GM21390 (cell line): ENCODE measurements around the gene UBE2J2.

Experiments
- ATAC-seq: cut with Tn5 transposase; IDR thresholded peaks from one replicate; pipeline ENCODE4 v1.9.1; 2021; ENCODE audit not compliant: unreplicated experiment

UBE2J2 gene

GRCh38 chr1:1229770-1230169, 43.9 kb downstream of the UBE2J2 start:
- no peak for ATAC-seq

DNA sequence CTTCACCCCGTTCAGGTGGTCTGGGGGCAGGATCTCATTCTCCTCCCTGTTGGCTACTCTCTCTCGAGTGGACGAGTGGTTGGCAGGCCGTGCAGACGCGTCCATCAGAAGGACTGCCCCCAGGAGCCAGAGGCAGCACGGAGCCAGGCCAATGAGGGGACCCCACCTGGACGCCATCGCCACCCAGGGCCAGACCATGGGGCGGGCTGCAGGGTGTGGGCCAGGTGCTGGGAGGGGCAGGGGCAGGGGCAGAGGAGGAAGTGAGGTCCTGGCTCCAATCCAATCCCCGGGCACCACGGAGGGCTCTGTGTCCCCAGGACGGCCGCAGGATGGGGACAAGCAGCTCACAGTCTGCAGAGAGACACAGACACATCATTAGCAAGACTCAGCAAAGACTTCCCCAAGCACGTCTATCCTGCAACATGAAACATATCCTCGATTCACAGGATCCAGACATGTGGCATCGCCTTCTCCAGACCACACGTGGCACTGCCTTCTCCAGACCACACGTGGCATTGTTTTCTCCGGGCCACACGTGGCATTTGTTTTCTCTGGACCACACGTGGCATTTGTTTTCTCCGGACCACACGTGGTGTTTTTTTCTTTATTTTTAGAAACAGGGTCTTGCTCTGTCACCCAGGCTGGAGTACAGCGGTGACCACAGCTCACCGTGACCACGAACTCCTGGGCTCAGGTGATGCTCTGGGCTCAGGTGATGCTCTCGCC, 44.9 kb downstream of the UBE2J2 start:
- ATAC-seq = no peak

- ATAC-seq = no peak
Measured at GRCh38 chr1:1228187-1228586, 45.5 kb downstream of the UBE2J2 start.

DNA sequence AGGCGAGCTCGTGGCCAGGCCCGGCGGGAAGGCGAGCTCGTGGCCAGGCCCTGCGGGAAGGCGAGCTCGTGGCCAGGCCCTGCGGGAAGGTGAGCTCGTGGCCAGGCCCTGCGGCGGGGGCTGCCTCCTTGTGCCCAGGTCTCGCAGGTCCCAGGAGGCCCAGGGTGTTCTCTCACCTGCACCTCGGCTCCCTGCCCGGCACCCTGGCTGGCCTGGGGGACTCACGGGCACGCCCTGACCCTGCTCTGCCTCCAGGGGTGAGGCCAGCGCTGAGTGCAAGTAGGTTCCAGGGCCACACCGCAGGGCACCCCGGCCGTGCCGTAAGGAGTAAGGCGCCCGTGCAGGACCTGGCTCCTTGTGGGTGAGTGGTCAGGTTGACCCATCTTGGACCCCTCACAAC, 46.3 kb downstream of the UBE2J2 start:
- no peak for ATAC-seq

- ATAC-seq = no peak
Measured at GRCh38 chr1:1226566-1227362, 46.9 kb downstream of the UBE2J2 start.

DNA sequence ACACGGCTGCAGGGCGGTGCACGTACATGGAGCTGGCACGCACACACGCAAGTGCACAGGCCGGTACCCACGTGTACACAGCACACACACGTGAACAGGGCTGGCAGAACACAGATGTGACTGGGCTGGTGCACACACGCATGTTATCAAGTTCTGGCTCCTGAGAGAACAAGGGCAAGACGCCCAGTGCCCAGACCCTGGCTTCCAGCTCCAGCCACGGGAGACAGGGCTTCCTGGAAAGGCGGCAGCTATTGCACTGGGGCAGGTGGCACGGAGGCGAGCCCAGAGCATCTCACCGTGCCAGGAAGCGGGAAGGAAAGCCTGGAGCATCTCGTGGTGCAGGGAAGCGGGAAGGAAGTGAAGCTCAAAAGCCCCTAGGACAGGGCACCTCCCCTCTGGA, 47.7 kb downstream of the UBE2J2 start:
- no peak for ATAC-seq

DNA sequence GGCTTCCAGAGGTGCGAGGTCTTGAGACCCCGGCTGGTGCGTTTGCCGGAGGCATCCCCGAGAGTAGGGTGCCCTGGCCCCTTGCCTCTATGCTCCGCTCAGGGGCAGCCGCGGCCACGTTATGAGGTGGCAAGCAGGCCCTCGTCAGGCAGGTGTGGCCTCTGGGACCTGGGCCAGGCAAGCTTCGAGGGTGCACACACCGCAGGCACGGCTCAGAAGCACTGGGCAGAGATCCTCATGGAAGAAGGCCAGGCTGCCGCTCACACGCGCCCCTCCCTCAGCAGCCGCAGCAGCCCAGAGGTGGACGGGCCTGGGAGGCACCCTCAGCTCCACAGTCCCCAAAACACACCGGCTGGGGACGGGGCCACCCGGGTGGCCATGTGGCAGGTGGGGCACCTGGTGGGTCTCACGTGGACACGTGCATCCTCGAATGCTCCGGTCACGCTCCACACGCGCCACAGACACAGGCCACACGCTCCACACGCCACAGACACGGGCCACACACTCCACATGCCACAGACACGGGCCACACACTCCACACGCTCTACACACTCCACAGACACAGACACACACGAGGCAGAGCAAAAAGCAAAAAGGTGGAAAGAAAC, 48.3 kb downstream of the UBE2J2 start:
- ATAC-seq = no peak

DNA sequence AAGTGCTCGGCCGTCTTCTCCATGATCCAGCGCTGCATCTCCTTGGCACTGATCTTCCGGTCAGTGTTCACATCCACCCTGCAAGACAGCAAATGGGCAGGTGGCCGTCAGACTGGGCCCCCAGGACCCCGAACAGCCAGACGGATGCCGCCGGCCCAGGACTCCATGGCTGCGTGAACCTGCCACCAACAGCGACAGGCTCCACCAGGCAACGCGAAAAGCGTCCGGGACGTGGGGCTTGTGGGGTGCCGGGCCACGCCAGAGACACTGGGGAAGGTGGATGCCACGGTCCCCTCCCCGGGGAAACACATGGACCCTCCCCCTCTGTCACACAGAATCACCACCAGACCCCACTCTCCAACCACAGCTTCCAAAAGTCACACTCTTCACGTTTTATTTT, 49.8 kb downstream of the UBE2J2 start:
- ATAC-seq = no peak

GRCh38 chr1:1223321-1223720, 50.3 kb downstream of the UBE2J2 start:
- no peak for ATAC-seq

- no peak for ATAC-seq
Measured at GRCh38 chr1:1222575-1223225, 51.0 kb downstream of the UBE2J2 start.

DNA sequence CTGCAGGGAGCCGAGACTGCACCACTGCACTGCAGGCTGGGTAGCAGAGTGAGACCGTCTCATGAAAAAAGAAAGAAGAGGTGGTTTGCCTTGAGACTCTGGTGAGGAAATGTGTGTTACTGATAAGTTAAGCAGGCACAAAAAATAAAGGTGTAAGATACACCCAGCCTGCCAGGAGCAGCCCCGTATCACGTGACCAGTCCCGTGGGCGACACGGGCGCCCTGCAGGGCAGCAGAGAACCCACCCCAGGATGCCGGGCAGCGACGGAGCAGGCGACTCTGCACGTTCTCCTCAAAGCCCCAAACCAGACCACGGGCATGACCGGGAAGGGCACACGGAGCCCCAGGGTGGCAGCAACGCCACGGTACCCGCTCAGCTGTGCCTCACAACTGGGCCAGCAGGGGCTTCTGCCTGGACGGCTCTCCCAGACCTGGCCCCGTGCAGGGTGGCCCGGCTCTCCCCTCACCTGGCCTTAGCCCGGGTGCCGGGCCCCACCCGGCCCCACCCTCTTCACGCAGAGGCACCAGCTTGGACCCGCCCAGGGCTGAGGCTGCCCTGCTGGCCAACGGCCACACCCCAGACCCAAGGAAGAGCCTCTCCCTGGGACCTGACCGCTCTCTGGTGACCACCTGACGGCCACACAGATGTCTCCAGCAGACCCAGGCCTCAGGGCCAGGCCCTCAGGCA, 51.6 kb downstream of the UBE2J2 start:
- ATAC-seq = no peak

DNA sequence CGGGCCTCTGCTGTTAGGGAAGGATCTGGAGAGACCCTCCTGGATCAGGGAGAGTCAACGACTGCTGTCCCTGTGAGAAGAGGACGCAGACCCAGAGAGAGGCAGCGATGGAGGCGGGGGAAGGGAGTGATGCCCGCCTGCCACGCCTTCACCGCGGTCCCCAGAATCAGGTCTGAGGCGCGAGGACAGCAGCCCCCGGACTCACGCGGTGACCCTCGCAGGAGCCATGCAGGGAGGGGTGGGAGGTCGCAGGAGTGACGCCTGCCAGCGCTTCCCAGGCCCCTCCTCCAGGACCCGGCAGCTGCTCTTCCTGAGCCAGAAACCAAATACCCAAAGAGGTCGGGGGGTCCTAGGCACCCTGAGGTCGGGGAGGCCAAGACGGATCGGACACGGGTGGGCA, 53.5 kb downstream of the UBE2J2 start:
- ATAC-seq = no peak

GRCh38 chr1:1219341-1219740, 54.3 kb downstream of the UBE2J2 start:
- ATAC-seq = no peak

GRCh38 chr1:1218524-1219200, 55.0 kb downstream of the UBE2J2 start:
- no peak for ATAC-seq

DNA sequence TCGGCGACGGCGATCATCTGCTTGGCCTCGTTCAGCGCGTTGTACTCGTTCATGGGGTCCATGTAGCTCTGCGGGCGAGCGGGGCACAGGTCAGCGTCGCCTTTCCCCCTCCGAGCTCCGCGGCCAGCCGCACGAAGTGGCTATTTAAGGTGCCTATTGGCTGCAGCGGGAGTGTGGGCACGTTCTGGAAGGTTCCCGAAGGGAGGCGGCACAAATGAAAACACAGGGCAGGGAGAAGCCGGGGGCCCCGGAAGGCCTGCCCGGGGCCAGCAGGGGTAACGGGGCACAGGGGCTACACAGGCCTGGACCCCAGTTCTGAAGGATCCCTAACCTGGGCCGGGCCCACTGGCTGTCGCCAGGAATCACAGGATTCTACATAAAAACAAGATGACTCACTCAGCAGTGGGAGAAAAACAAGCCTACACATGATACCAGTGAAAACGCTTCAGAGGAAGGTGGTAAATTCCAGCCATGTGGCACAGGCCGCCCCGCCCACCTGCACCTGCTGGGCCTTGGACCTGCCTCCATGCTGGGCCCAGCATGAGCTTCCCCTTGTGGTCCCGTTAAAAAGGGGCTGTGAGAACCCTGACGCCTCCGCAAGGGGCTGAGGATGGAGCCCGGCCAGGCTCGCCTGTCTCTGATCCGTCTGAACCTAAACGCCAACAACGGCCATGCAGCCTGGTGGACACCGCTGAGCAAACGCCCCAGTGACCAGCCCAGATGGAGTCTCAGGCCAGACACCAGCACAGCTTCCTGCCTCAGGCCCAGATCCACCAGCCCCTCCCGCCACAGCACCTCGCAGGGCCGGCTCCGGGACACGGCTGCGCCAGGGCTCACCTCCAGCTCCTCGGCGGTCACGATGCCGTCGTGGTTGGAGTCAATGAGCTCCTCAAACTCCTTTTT, 55.8 kb downstream of the UBE2J2 start:
- no peak for ATAC-seq

DNA sequence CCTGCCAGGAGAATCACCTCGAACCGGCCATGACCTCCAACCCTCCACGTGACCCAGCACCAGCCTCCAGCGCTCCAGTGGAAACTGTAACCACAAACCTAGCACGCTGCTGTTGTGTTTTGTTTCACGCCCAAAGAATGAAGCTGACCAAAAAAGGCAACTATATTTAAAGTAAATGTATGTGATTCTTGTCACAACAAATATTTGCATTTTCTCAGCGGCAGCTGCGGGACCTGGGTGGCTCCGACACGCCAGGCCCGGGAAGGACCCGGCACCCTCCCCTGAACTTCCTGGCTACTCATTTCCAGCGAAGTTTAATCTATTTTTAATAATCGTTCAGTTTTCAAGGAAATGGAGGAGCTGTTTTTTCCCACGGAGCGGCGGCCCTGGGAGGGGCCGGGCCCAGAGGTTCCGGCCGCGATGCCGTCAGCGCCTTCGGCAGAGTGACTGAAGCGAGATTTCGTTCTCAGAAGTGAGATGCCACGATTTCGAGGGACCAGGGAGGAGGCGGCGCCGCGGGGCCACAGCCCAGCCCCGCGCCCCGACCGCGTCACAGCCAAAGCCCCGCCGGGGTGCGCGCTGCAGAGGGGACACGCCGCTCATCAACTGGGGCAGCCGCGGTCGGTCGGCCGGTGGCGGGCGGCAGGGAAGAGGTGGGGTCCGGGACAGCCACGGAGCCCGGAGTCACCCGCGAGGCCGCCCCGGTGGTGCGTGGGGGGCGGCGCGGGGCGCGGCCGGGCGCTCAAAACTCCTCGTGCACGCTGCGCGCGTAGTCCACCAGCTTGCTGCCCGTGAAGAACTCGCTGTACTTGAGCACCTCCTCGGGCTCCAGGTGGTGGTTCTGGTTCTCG, 56.7 kb downstream of the UBE2J2 start:
- ATAC-seq = no peak

- ATAC-seq = no peak
Measured at GRCh38 chr1:1215881-1216605, 57.6 kb downstream of the UBE2J2 start.
